DND-41 (cell line): Measurements from ENCODE around the gene MESD.

ENCODE experiments used
- ATAC-seq: fragments of 200-7000 bp; cut with Tn5 transposase; 3 replicates; pipeline ENCODE4 v1.9.1; 2021; ENCODE audit warnings: low read depth; ENCODE audit not compliant: insufficient read depth
- DNase-seq: peaks from one replicate; pipeline ENCODE4 v3.0.0-alpha.2; 2020
- H2AFZ ChIP-seq: 2 replicates; pipeline ENCODE4 v1.6.0; 2012; ENCODE audit warnings: low read depth, low read length
- H3K27ac ChIP-seq: 2 replicates; pipeline ENCODE4 v1.5.1; 2012; ENCODE audit warnings: low read length, inconsistent platforms
- H3K27me3 ChIP-seq: fragments of 200-600 bp; sonication (generic); 2 replicates; pipeline ENCODE4 v1.6.0; 2012; ENCODE audit warnings: low read length, mild to moderate bottlenecking, inconsistent platforms; ENCODE audit not compliant: insufficient read depth, poor library complexity
- H3K36me3 ChIP-seq: 2 replicates; pipeline ENCODE4 v1.5.1; 2012; ENCODE audit warnings: low read length, inconsistent platforms; ENCODE audit not compliant: insufficient read depth
- H3K4me1 ChIP-seq: 2 replicates; pipeline ENCODE4 v1.5.1; 2012; ENCODE audit warnings: mild to moderate bottlenecking, low read length; ENCODE audit not compliant: insufficient read depth
- H3K4me2 ChIP-seq: 2 replicates; pipeline ENCODE4 v1.6.0; 2012; ENCODE audit warnings: mild to moderate bottlenecking, moderate library complexity, low read length, inconsistent platforms; ENCODE audit not compliant: insufficient read depth
- H3K4me3 ChIP-seq, 2 experiments: fragments of 200-600 bp in 1 of 2; shearing (Covaris generic) in 1 of 2; 2 replicates each; pipeline ENCODE4 v1.5.1; 2012 to 2016; ENCODE audit warnings: inconsistent platforms in 2 of 2, low read length in 2 of 2, mild to moderate bottlenecking in 2 of 2, low read depth in 1 of 2, moderate library complexity in 1 of 2
- H3K79me2 ChIP-seq: 2 replicates; pipeline ENCODE4 v1.6.0; 2012; ENCODE audit warnings: low read length, inconsistent platforms; ENCODE audit not compliant: insufficient read depth
- H3K9ac ChIP-seq: 2 replicates; pipeline ENCODE4 v1.6.0; 2012; ENCODE audit warnings: low read depth, mild to moderate bottlenecking, inconsistent platforms, low read length, moderate library complexity
- H3K9me3 ChIP-seq: 2 replicates; pipeline ENCODE4 v1.5.1; 2012; ENCODE audit warnings: low read length, moderate library complexity, mild to moderate bottlenecking, inconsistent platforms; ENCODE audit not compliant: insufficient read depth, severe bottlenecking
- H4K20me1 ChIP-seq: 2 replicates; pipeline ENCODE4 v1.6.0; 2012; ENCODE audit warnings: low read length; ENCODE audit not compliant: insufficient read depth
- CTCF ChIP-seq: IDR thresholded peaks from 2 replicates; pipeline ENCODE4 v1.5.1; 2012; ENCODE audit warnings: borderline replicate concordance, low read length, moderate library complexity, mild to moderate bottlenecking; ENCODE audit not compliant: poor library complexity, severe bottlenecking; ENCODE audit errors: extremely low read depth
- EZH2 ChIP-seq: IDR thresholded peaks from 3 replicates; pipeline ENCODE4 v1.6.1; 2012; ENCODE audit warnings: borderline replicate concordance, low read depth, mild to moderate bottlenecking, moderate library complexity, low read length, inconsistent platforms; ENCODE audit not compliant: severe bottlenecking

The MESD gene

GRCh38 chr15:80984856-80985255 lies 4.8 kb downstream of the MESD start:
- no peak overlapping the region for H3K27ac ChIP-seq

GRCh38 chr15:80982839-80983238 lies 6.8 kb downstream of the MESD start:
- Histone ChIP-seq H3K36me3 (peaks cover 48% of the 10 kb centered on the region), H3K79me2 (peaks cover 64% of the 10 kb centered on the region), H4K20me1 (peaks cover 27% of the 10 kb centered on the region; the same call in 1 of the 2 replicates), H3K9me3 (no peaks in the 10 kb centered on the region), H2AFZ (no peak overlapping the region), H3K27ac (no peak overlapping the region), H3K27me3 (no peaks in the 10 kb centered on the region), H3K4me1 (peaks cover 14% of the 10 kb centered on the region), H3K4me2 (no peak overlapping the region), H3K9ac (no peak overlapping the region), H3K4me3 (no peak overlapping the region)
- TF ChIP-seq CTCF = no peak
- TF ChIP-seq EZH2 = no peak
- DNase-seq (no peak), ATAC-seq (no peak)

More at GRCh38 chr15:80984856-80985255, 4.8 kb downstream of the MESD start:
- Histone ChIP-seq H3K4me2 (no peak overlapping the region), H3K79me2 (peaks cover 76% of the 10 kb centered on the region), H2AFZ (no peak overlapping the region), H3K9ac (no peak overlapping the region), H3K9me3 (no peaks in the 10 kb centered on the region), H3K36me3 (peaks cover 29% of the 10 kb centered on the region), H3K4me3 (no peak overlapping the region), H4K20me1 (peaks cover 25% of the 10 kb centered on the region; the same call in 1 of the 2 replicates), H3K27me3 (no peaks in the 10 kb centered on the region), H3K4me1 (peaks cover 27% of the 10 kb centered on the region)
- DNase-seq (no peak), ATAC-seq (no peak)
- TF ChIP-seq EZH2 = no peak

- H3K36me3 ChIP-seq = peaks cover 54% of the 10 kb centered on the region
- H3K9ac ChIP-seq = no peak overlapping the region
- H3K79me2 ChIP-seq = peaks cover 61% of the 10 kb centered on the region
- ATAC-seq = no peak
- no peak overlapping the region for H3K4me2 ChIP-seq
- H3K27me3 ChIP-seq = no peaks in the 10 kb centered on the region
- no peak for TF ChIP-seq CTCF
- TF ChIP-seq EZH2 = no peak
- no peak overlapping the region for H3K27ac ChIP-seq
- no peak overlapping the region for H3K4me3 ChIP-seq
- H3K4me1 ChIP-seq = peaks cover 8% of the 10 kb centered on the region
- peaks cover 29% of the 10 kb centered on the region; the same call in 1 of the 2 replicates for H4K20me1 ChIP-seq
- H3K9me3 ChIP-seq = no peaks in the 10 kb centered on the region
- DNase-seq = no peak
- H2AFZ ChIP-seq = no peak overlapping the region
These were observed 7.4 kb downstream of the MESD start for GRCh38 chr15:80982205-80982604.

- H3K4me1 ChIP-seq = no peaks in the 10 kb centered on the region
- no peak overlapping the region for H3K9ac ChIP-seq
These were observed 9.9 kb downstream of the MESD start for GRCh38 chr15:80979538-80980200.

More at GRCh38 chr15:80979538-80980200, 9.9 kb downstream of the MESD start:
- TF ChIP-seq CTCF (no peak), EZH2 (no peak)
- Histone ChIP-seq H3K79me2 (peaks cover 41% of the 10 kb centered on the region), H3K4me2 (no peak overlapping the region), H3K27me3 (no peaks in the 10 kb centered on the region), H4K20me1 (peaks cover 20% of the 10 kb centered on the region; the same call in 1 of the 2 replicates), H2AFZ (no peak overlapping the region), H3K27ac (no peak overlapping the region), H3K36me3 (peaks cover 52% of the 10 kb centered on the region), H3K9me3 (no peaks in the 10 kb centered on the region), H3K4me3 (no peak overlapping the region)
- no peak for ATAC-seq
- no peak for DNase-seq
